GM18907 (cell line): ENCODE data around the gene PCMTD2.

ENCODE experiments used
- ATAC-seq: cut with Tn5 transposase; IDR thresholded peaks from one replicate; pipeline ENCODE4 v1.9.1; 2021; ENCODE audit warnings: mild to moderate bottlenecking, moderate library complexity; ENCODE audit not compliant: unreplicated experiment

Gene PCMTD2

DNA sequence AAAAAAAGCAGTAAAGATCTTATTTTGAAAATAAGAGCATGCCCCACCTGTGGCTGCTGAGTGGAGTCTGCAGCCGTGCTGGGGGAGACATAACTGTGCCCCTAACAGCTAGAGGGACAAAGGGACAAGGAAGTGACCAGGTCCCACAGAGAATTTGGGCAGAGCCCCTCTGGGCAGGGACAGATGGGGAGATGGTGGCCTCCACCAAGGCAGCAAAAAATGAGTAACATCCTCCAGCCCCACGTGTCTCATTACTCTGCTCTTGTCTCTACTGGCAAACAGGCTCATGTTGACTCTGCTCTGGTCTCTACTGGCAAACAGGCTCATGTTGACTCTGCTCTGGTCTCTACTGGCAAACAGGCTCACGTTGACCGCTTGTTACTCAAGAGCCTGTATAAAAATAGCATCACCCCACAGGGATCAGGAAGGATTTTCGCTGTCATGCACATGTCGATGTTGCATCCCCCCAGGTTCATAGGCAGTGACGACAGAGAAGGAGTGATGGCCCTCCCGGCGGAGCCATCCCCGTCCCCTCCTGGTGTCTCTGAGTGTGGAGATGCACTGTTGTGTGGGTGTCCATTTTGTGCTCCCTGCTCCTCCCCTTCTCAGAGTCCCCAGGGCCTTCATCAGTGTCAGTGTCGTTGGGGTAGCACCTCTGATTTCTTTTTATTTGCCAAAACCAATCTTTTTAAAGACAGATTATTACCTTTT, 17.3 kb upstream of the PCMTD2 start:
- ATAC-seq, result no peak

- no peak for ATAC-seq
Measured at GRCh38 chr20:64238851-64239387, 16.6 kb upstream of the PCMTD2 start.

DNA sequence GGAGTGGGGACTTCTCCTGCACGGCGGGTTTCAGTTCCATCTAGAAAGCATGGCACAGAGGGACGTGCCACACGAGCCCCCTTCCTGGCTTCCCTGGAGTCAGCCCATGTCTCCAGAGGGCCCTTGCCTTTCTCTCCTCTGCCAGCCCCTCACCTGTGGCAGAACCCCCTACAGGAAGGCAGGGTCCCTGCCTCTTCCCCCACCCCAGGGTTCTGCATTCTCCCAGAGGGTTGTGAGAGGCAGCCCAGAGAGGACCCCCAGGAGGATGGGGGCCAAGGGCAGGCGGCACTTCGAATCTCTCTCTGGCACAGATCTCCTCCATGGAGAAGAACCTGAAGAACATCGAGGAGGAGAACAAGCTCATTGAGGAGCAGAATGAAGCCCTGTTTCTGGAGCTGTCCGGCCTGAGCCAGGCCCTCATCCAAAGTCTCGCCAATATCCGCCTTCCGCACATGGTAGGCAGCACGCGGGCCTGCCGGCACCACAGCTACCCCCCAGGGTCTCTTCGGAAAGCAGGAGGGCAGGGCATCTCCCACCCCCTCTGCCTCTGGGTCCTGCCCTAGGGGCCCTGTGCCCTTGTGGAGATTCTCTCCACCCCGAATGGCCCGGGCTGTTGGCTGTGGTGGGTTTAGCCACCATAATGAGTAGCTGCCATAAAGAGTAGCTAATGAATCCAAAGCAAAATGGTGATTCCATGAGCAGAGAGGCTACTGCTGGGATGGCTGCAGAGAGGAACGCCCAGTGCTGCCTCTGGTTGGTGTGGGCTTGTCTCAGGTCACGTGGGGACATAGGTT, 15.9 kb upstream of the PCMTD2 start:
- ATAC-seq, result no peak

- no peak for ATAC-seq
Measured at GRCh38 chr20:64240243-64241015, 15.1 kb upstream of the PCMTD2 start.

DNA sequence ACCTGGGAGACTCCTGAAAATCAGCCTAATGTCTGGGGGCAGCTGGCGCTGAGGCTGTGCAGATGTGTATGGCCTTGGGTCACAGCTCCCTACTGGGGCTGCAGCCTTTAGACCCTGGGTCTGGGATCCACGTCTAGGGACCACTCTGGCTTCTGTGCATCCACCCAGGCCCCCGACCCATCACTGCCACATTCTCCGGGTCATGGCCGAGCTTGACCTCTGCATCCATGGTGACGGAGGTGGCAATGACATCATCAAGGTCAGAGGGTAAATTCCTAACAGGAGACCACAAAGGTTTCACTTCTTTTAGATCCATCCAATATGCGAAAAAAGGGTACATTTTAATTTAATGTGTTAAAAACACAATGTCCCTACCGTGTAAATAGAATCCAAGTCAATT, 14.5 kb upstream of the PCMTD2 start:
- no peak for ATAC-seq

GRCh38 chr20:64242003-64242796, 13.3 kb upstream of the PCMTD2 start:
- no peak for ATAC-seq

GRCh38 chr20:64242797-64243475, 12.6 kb upstream of the PCMTD2 start:
- ATAC-seq, result no peak

GRCh38 chr20:64244281-64244805, 11.2 kb upstream of the PCMTD2 start:
- no peak for ATAC-seq

DNA sequence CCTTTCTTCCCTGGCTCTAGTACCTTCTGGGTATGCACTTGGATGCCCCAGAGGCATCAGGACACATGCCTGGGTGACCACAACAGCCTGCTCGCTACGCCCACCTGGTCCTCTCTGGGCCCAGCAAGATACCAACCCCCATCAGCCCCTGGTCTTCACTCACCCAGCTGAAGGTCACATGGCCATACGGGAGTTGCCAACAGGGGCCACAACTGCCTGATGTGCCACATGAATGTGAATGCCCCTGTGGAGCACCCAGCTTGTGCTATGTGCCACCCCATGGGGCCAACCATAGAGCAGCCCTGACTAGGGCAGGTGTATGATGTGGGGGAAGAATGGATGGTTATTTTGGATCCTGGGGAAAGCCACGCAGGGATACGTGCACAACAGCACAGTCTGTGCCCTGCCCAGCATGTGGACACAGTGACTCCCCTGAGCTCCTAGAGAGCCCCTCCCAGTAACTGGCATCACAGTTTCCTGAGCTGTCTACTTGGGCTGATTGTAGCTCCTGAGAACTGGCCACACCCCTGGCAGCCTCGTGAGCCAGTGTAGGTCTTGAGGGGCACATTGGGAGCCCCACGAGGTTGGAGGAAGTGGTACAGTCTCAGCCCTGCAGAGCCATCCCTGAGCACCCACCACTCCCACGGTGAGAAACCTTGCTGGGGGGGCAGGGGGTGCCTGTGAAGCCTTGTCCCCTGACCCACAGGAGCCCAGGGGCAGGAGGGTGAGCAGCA, 10.5 kb upstream of the PCMTD2 start:
- ATAC-seq, result no peak

GRCh38 chr20:64245746-64246595, 9.6 kb upstream of the PCMTD2 start:
- no peak for ATAC-seq

- no peak for ATAC-seq
Measured at GRCh38 chr20:64246616-64247306, 8.8 kb upstream of the PCMTD2 start.

DNA sequence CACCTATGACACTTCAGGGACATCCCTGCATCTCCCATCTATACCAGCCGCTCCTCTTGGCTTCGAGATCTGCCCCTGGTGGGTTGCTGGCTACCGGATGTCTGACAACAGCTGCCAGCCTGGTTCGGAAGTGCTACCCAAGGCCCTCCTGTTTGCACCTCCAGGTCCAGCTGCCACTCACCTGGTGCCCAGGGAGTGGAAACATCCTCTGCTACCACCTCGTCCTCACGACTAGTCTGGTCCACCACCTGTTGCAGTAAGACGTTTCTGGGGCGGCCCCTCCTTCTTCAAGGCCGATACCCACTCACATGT, 8.3 kb upstream of the PCMTD2 start:
- no peak for ATAC-seq

- no peak for ATAC-seq
Measured at GRCh38 chr20:64247970-64248841, 7.3 kb upstream of the PCMTD2 start.

DNA sequence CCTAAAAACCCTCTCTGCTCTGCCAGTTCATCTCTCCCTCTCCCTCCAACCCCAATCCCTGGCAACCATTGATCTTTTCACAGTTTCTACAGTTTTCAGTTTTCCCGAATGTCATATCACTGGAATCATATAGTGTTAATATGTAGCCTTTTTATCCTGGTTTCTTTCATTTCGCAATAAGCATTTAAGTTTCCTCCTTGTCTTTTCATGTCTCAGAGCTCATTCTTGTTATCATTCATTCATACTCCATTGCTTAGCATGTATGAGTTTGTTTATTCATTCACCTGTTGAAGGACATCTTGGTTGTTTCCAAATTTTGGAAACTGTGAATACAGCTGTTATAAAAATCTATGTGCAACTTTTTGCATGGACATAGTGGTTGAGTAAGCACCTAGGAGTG, 5.5 kb upstream of the PCMTD2 start:
- ATAC-seq, result no peak

- no peak for ATAC-seq
Measured at GRCh38 chr20:64253000-64253383, 2.6 kb upstream of the PCMTD2 start.

DNA sequence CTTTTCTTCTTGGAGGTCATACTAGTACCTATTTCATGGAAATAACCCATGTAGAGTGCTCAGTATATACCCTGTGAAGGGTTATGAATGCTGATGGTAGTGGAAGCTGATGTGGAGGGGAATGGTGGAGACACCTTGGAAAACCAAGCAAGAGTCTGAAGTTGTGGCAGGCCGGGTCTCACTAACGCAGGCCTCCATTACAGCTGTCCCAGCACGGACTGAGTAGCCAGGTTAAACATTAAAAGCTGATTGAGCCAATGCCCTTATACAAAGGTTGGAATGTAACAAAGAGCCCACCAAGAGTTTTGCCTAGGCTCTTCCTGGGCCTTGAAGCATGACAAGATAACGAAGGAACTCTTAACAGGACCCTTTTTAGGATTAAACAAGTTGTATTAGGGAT, 2.1 kb upstream of the PCMTD2 start:
- no peak for ATAC-seq

DNA sequence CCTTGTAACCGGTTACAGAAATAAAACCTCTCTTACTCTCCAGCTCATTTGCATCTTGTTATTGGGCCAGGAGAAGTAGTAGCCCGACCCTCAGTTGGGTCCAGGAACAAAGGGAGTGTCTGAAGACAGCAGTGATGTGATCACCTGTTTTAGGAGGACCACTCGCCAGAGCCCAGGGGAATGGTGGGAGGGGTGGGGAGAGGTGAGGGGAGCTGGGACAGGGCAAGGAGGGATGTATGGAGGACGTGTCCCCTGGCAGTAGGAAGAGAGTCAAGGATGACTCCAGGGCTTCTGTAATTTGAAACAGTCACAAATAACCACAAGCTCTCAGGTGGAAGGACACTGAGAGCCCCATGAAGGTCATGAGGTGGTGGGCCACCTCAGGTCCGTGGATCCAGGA, 1.4 kb upstream of the PCMTD2 start:
- ATAC-seq, result no peak
